ENCODE measurements around the gene PAGE2. TPM values are rescaled to one million over a fixed set of nuclear protein-coding genes. Genes with fewer than 3 reads are reported as not detected.
A peak's percentile ranks its signal among the peaks of the same experiment; 100 is the strongest.

Gene PAGE2
- total and polyA plus RNA-seq, 2 donors, result 0.24 to 1.1 TPM

- DNase-seq (ENCODE audit: low read depth in 6 of 9, low spot score in 9 of 9), result no peak
- no peak overlapping the region for H3K27ac ChIP-seq (ENCODE audit: low read depth in 1 of 2, low read length in 1 of 2)
- H3K4me3 ChIP-seq (ENCODE audit: low read length in 2 of 2), result no peak overlapping the region
- no peaks in the 10 kb centered on the region for H3K9me3 ChIP-seq (ENCODE audit: control insufficient read depth in 2 of 2, insufficient read depth in 1 of 2, low read length in 1 of 2)
- 85% methylated on average over 3 of the region's 3 CpGs for WGBS
- no peaks in the 10 kb centered on the region for H3K4me1 ChIP-seq (ENCODE audit: control insufficient read depth in 2 of 2, insufficient read depth in 2 of 2, low read length in 2 of 2)
- no peaks in the 10 kb centered on the region for H3K36me3 ChIP-seq (ENCODE audit: control insufficient read depth in 2 of 2, insufficient read depth in 2 of 2, low read length in 1 of 2)
- no peaks in the 10 kb centered on the region for H3K27me3 ChIP-seq (ENCODE audit: control insufficient read depth in 2 of 2, insufficient read depth in 1 of 2, low read length in 1 of 2)
These were observed 29.8 kb downstream of the PAGE2 start for GRCh38 chrX:55118574-55118973.

DNA sequence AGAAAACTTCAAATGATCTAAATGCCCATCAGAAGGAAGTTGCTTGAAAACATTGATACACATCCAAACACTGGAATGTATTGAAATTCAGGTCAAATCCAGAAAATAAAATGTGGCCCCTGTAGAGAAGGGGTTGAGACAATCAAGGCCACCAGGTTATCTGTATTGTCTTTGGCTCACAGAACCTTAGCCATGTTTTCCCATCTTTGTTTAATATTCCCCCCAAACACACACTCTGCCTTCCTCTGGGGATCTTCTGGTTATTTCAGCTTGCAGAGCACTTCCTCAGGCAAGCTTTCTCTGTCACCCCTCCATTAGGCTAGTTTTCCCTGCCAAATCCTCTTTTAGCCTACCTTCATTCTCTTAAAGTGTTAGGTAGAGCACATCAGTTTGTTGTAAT lies 30.5 kb downstream of the PAGE2 start:
- Histone ChIP-seq H3K27ac (ENCODE audit: low read depth in 1 of 2, low read length in 1 of 2) (no peak overlapping the region), H3K27me3 (ENCODE audit: control insufficient read depth in 2 of 2, insufficient read depth in 1 of 2, low read length in 1 of 2) (no peaks in the 10 kb centered on the region), H3K36me3 (ENCODE audit: control insufficient read depth in 2 of 2, insufficient read depth in 2 of 2, low read length in 1 of 2) (no peaks in the 10 kb centered on the region), H3K4me3 (ENCODE audit: low read length in 2 of 2) (no peak overlapping the region), H3K9me3 (ENCODE audit: control insufficient read depth in 2 of 2, insufficient read depth in 1 of 2, low read length in 1 of 2) (no peaks in the 10 kb centered on the region), H3K4me1 (ENCODE audit: control insufficient read depth in 2 of 2, insufficient read depth in 2 of 2, low read length in 2 of 2) (no peaks in the 10 kb centered on the region)
- no peak for DNase-seq (ENCODE audit: low read depth in 6 of 9, low spot score in 9 of 9)

DNA sequence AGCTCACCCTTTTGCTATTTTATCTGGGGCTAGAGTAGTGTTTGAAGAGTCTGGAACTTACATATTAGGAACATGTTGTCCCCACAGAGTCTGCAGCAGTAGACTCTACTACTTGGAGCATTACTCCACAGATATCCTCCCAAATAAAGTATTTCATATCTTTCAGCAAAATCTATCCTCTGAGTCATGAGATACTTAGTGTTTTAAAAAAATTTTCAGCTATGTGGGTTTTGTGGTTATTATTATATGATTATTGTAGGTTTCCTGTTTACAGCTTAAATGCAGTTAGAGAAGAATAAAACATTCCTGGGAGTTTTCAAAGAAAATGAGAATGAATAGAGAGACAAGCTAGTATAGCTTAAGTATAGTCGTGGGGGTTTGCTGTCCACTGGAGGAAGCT lies 30.9 kb downstream of the PAGE2 start:
- H3K9me3 ChIP-seq (ENCODE audit: control insufficient read depth in 2 of 2, insufficient read depth in 1 of 2, low read length in 1 of 2), result no peaks in the 10 kb centered on the region
- WGBS, result 53% methylated on average over 1 of the region's 1 CpG

GRCh38 chrX:55120761-55121358 lies 32.0 kb downstream of the PAGE2 start:
- no peaks in the 10 kb centered on the region for H3K27me3 ChIP-seq (ENCODE audit: control insufficient read depth in 2 of 2, insufficient read depth in 1 of 2, low read length in 1 of 2)
- H3K36me3 ChIP-seq (ENCODE audit: control insufficient read depth in 2 of 2, insufficient read depth in 2 of 2, low read length in 1 of 2), result no peaks in the 10 kb centered on the region
- no peak overlapping the region for H3K4me3 ChIP-seq (ENCODE audit: low read length in 2 of 2)
- no peak overlapping the region for H3K27ac ChIP-seq (ENCODE audit: low read depth in 1 of 2, low read length in 1 of 2)
- H3K4me1 ChIP-seq (ENCODE audit: control insufficient read depth in 2 of 2, insufficient read depth in 2 of 2, low read length in 2 of 2), result no peaks in the 10 kb centered on the region
- DNase-seq (ENCODE audit: low read depth in 6 of 9, low spot score in 9 of 9), result no peak
- WGBS, result 93% methylated on average over 2 of the region's 2 CpGs
- no peaks in the 10 kb centered on the region for H3K9me3 ChIP-seq (ENCODE audit: control insufficient read depth in 2 of 2, insufficient read depth in 1 of 2, low read length in 1 of 2)

More for the DNA sequence above, 30.9 kb downstream of the PAGE2 start:
- Histone ChIP-seq H3K27me3 (ENCODE audit: control insufficient read depth in 2 of 2, insufficient read depth in 1 of 2, low read length in 1 of 2) (no peaks in the 10 kb centered on the region), H3K27ac (ENCODE audit: low read depth in 1 of 2, low read length in 1 of 2) (no peak overlapping the region), H3K4me1 (ENCODE audit: control insufficient read depth in 2 of 2, insufficient read depth in 2 of 2, low read length in 2 of 2) (no peaks in the 10 kb centered on the region), H3K36me3 (ENCODE audit: control insufficient read depth in 2 of 2, insufficient read depth in 2 of 2, low read length in 1 of 2) (no peaks in the 10 kb centered on the region), H3K4me3 (ENCODE audit: low read length in 2 of 2) (no peak overlapping the region)
- no peak for DNase-seq (ENCODE audit: low read depth in 6 of 9, low spot score in 9 of 9)

GRCh38 chrX:55123900-55124299 lies 35.1 kb downstream of the PAGE2 start:
- 100% methylated on average over 7 of the region's 7 CpGs for WGBS
- no peaks in the 10 kb centered on the region for H3K27me3 ChIP-seq (ENCODE audit: control insufficient read depth in 2 of 2, insufficient read depth in 1 of 2, low read length in 1 of 2)
- no peak for DNase-seq (ENCODE audit: low read depth in 6 of 9, low spot score in 9 of 9)

GRCh38 chrX:55127692-55128091 lies 38.9 kb downstream of the PAGE2 start:
- WGBS, result 87% methylated on average over 2 of the region's 2 CpGs
- H3K27me3 ChIP-seq (ENCODE audit: control insufficient read depth in 2 of 2, insufficient read depth in 1 of 2, low read length in 1 of 2), result no peaks in the 10 kb centered on the region

More at GRCh38 chrX:55123900-55124299, 35.1 kb downstream of the PAGE2 start:
- Histone ChIP-seq H3K4me1 (ENCODE audit: control insufficient read depth in 2 of 2, insufficient read depth in 2 of 2, low read length in 2 of 2) (no peaks in the 10 kb centered on the region), H3K4me3 (ENCODE audit: low read length in 2 of 2) (no peak overlapping the region), H3K36me3 (ENCODE audit: control insufficient read depth in 2 of 2, insufficient read depth in 2 of 2, low read length in 1 of 2) (no peaks in the 10 kb centered on the region), H3K27ac (ENCODE audit: low read depth in 1 of 2, low read length in 1 of 2) (no peak overlapping the region), H3K9me3 (ENCODE audit: control insufficient read depth in 2 of 2, insufficient read depth in 1 of 2, low read length in 1 of 2) (no peaks in the 10 kb centered on the region)

GRCh38 chrX:55129361-55129760 lies 40.5 kb downstream of the PAGE2 start:
- H3K4me1 ChIP-seq (ENCODE audit: control insufficient read depth in 2 of 2, insufficient read depth in 2 of 2, low read length in 2 of 2), result no peaks in the 10 kb centered on the region
- no peaks in the 10 kb centered on the region for H3K27me3 ChIP-seq (ENCODE audit: control insufficient read depth in 2 of 2, insufficient read depth in 1 of 2, low read length in 1 of 2)
- H3K27ac ChIP-seq (ENCODE audit: low read depth in 1 of 2, low read length in 1 of 2), result no peak overlapping the region
- no peak overlapping the region for H3K4me3 ChIP-seq (ENCODE audit: low read length in 2 of 2)
- H3K36me3 ChIP-seq (ENCODE audit: control insufficient read depth in 2 of 2, insufficient read depth in 2 of 2, low read length in 1 of 2), result no peaks in the 10 kb centered on the region
- DNase-seq (ENCODE audit: low read depth in 6 of 9, low spot score in 9 of 9), result no peak
- 46% methylated on average over 2 of the region's 2 CpGs for WGBS
- no peaks in the 10 kb centered on the region for H3K9me3 ChIP-seq (ENCODE audit: control insufficient read depth in 2 of 2, insufficient read depth in 1 of 2, low read length in 1 of 2)

More at GRCh38 chrX:55127692-55128091, 38.9 kb downstream of the PAGE2 start:
- H3K4me1 ChIP-seq (ENCODE audit: control insufficient read depth in 2 of 2, insufficient read depth in 2 of 2, low read length in 2 of 2), result no peaks in the 10 kb centered on the region
- H3K4me3 ChIP-seq (ENCODE audit: low read length in 2 of 2), result no peak overlapping the region
- no peaks in the 10 kb centered on the region for H3K36me3 ChIP-seq (ENCODE audit: control insufficient read depth in 2 of 2, insufficient read depth in 2 of 2, low read length in 1 of 2)
- no peak overlapping the region for H3K27ac ChIP-seq (ENCODE audit: low read depth in 1 of 2, low read length in 1 of 2)
- DNase-seq (ENCODE audit: low read depth in 6 of 9, low spot score in 9 of 9), result no peak
- H3K9me3 ChIP-seq (ENCODE audit: control insufficient read depth in 2 of 2, insufficient read depth in 1 of 2, low read length in 1 of 2), result no peaks in the 10 kb centered on the region

GRCh38 chrX:55130481-55130880 lies 41.7 kb downstream of the PAGE2 start:
- H3K4me3 ChIP-seq (ENCODE audit: low read length in 2 of 2), result no peak overlapping the region
- H3K36me3 ChIP-seq (ENCODE audit: control insufficient read depth in 2 of 2, insufficient read depth in 2 of 2, low read length in 1 of 2), result no peaks in the 10 kb centered on the region
- no peaks in the 10 kb centered on the region for H3K4me1 ChIP-seq (ENCODE audit: control insufficient read depth in 2 of 2, insufficient read depth in 2 of 2, low read length in 2 of 2)
- DNase-seq (ENCODE audit: low read depth in 6 of 9, low spot score in 9 of 9), result no peak
- WGBS, result 94% methylated on average over 4 of the region's 4 CpGs
- no peaks in the 10 kb centered on the region for H3K27me3 ChIP-seq (ENCODE audit: control insufficient read depth in 2 of 2, insufficient read depth in 1 of 2, low read length in 1 of 2)
- no peak overlapping the region for H3K27ac ChIP-seq (ENCODE audit: low read depth in 1 of 2, low read length in 1 of 2)
- no peaks in the 10 kb centered on the region for H3K9me3 ChIP-seq (ENCODE audit: control insufficient read depth in 2 of 2, insufficient read depth in 1 of 2, low read length in 1 of 2)

DNA sequence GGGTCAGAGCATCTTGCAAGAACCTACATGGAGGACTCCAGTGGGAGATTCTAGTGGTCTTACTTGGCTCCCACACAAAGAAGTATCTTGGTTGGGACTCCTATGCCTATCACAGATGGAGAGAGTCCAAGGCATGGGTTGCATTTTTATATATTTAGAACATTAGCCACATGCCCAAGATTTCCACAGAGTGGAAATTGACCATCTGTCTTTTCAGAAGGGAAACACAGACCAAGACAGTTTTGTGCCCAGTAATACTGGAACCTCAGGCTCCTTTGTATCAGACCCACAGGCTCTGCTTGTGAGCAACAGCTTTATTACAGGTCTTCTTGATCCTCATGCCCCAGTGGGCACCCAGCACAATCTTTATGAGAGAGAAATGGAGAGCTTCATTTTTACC lies 43.6 kb downstream of the PAGE2 start:
- no peak for DNase-seq (ENCODE audit: low read depth in 6 of 9, low spot score in 9 of 9)
- no peak overlapping the region for H3K4me3 ChIP-seq (ENCODE audit: low read length in 2 of 2)
- no peaks in the 10 kb centered on the region for H3K4me1 ChIP-seq (ENCODE audit: control insufficient read depth in 2 of 2, insufficient read depth in 2 of 2, low read length in 2 of 2)

GRCh38 chrX:55135171-55135570 lies 46.4 kb downstream of the PAGE2 start:
- Histone ChIP-seq H3K4me3 (ENCODE audit: low read length in 2 of 2) (no peak overlapping the region), H3K9me3 (ENCODE audit: control insufficient read depth in 2 of 2, insufficient read depth in 1 of 2, low read length in 1 of 2) (no peaks in the 10 kb centered on the region), H3K36me3 (ENCODE audit: control insufficient read depth in 2 of 2, insufficient read depth in 2 of 2, low read length in 1 of 2) (no peaks in the 10 kb centered on the region), H3K27me3 (ENCODE audit: control insufficient read depth in 2 of 2, insufficient read depth in 1 of 2, low read length in 1 of 2) (no peaks in the 10 kb centered on the region), H3K27ac (ENCODE audit: low read depth in 1 of 2, low read length in 1 of 2) (no peak overlapping the region), H3K4me1 (ENCODE audit: control insufficient read depth in 2 of 2, insufficient read depth in 2 of 2, low read length in 2 of 2) (no peaks in the 10 kb centered on the region)
- DNase-seq (ENCODE audit: low read depth in 6 of 9, low spot score in 9 of 9), result peak in 6 of 9 donors; percentile 2 to 41 (median 6)
- 44% methylated on average over 1 of the region's 1 CpG for WGBS

More for the DNA sequence above, 43.6 kb downstream of the PAGE2 start:
- H3K27ac ChIP-seq (ENCODE audit: low read depth in 1 of 2, low read length in 1 of 2), result no peak overlapping the region
- no peaks in the 10 kb centered on the region for H3K9me3 ChIP-seq (ENCODE audit: control insufficient read depth in 2 of 2, insufficient read depth in 1 of 2, low read length in 1 of 2)
- no peaks in the 10 kb centered on the region for H3K36me3 ChIP-seq (ENCODE audit: control insufficient read depth in 2 of 2, insufficient read depth in 2 of 2, low read length in 1 of 2)
- H3K27me3 ChIP-seq (ENCODE audit: control insufficient read depth in 2 of 2, insufficient read depth in 1 of 2, low read length in 1 of 2), result no peaks in the 10 kb centered on the region
